Measurements from ENCODE around the gene CNIH4. TPM values are rescaled to one million over a fixed set of nuclear protein-coding genes. Genes with fewer than 3 reads are reported as not detected.
"Not testable (repeated sequence)": the region's sequence is repeated elsewhere in the genome, so short reads cannot be mapped to it uniquely, and the experiment has no call there.

The CNIH4 gene
- 10 to 100 TPM; 58.8 to 64.5 TPM for total RNA-seq

DNA sequence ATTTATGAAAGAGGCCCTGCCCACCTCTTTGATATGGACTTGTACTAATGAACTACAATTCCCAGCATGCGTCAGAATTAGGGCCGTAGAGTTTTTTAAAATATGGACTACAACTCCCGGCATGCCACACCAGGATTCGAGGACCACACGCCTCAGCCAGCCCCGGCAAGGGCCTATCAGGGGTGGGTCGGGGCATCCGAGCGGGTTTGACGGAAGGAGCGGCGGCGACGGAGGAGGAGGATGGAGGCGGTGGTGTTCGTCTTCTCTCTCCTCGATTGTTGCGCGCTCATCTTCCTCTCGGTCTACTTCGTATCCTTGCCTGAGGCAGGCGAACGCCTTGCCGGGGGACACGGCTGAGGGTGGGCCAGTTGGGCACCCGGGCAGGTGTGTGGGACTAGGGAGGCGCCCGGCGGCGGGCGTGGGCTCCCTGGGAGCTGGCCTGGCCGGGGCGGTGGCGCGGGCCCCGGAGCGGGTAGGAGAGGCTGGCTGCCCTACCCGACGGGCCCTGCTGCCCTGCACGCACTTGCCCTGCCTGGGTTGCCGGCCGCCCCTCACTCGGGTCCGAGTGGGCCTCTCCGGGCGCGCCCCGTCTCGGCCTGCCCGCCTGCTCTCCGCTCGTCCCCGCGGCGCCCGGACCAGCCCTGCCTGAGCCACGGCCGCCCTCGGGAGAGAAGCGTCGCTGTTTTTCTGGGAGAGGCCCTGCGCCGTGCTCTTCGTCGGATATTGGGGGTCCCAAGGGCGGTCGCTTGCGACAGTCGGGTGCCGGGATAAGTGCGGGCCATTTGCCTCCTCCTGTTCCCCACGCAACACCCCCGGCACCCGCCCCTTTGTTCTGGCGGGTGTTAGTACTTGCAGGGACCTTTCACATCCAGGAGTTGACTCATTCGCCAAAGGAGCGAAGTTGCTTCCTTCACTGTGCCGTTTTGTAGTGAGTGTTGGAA lies at the start of gene CNIH4:
TSS of gene CNIH4 (plus strand) at position 195 of the 941 bp plus-strand sequence. CDS start at position 241, 46 bp downstream.
- ChIA-PET CTCF (interaction anchor here (1.5 kb wide), 1 partner anchor 76 kb away, joined by 4 read pairs; no protein-coding TSS in a partner anchor), POLR2A (interaction anchor here (0.6 to 1.0 kb wide), 2 partner anchors 20 to 27 kb away, joined by 3 to 4 read pairs; no protein-coding TSS in a partner anchor)

GRCh38 chr1:224308064-224308463 lies 48.6 kb upstream of the CNIH4 start:
- ChIA-PET POLR2A (no interaction called here), CTCF (interaction anchor here (0.6 kb wide), 1 partner anchor 300 kb away, joined by 3 read pairs; no protein-coding TSS in a partner anchor)

- CTCF ChIA-PET, POLR2A ChIA-PET: not testable (repeated sequence)
Observed at GRCh38 chr1:224311503-224311902, 45.2 kb upstream of the CNIH4 start.

DNA sequence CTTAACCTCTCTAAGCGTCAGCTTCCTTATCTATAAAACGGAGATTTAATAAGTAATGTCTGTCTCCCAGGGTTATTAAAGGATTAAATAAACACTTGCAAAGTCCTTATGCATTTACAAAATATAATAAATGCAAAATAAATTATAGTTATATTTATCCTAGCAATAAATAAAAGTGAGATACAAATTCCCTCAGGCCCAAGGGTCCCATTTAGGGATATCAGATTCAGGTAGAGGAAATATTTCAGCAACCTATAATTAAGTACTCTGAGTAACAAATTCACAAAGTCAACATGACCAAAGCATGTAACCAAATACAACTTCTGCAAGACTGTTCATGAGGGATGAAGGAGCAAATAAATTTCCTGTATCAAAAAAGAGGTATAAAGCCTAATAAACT lies 44.7 kb upstream of the CNIH4 start:
- POLR2A ChIA-PET, result no interaction called here

GRCh38 chr1:224317383-224318045 lies 39.2 kb upstream of the CNIH4 start:
- ChIA-PET POLR2A (interaction anchor here (0.7 kb wide), 1 partner anchor 14 kb away, joined by 3 read pairs; no protein-coding TSS in a partner anchor), CTCF (no interaction called here)

More for the DNA sequence above, 44.7 kb upstream of the CNIH4 start:
- CTCF ChIA-PET, result no interaction called here

GRCh38 chr1:224321706-224322105 lies 35.0 kb upstream of the CNIH4 start:
- POLR2A ChIA-PET, result no interaction called here
- CTCF ChIA-PET, result no interaction called here

- ChIA-PET POLR2A (no interaction called here), CTCF (no interaction called here)
Observed at GRCh38 chr1:224325959-224326358, 30.7 kb upstream of the CNIH4 start.

DNA sequence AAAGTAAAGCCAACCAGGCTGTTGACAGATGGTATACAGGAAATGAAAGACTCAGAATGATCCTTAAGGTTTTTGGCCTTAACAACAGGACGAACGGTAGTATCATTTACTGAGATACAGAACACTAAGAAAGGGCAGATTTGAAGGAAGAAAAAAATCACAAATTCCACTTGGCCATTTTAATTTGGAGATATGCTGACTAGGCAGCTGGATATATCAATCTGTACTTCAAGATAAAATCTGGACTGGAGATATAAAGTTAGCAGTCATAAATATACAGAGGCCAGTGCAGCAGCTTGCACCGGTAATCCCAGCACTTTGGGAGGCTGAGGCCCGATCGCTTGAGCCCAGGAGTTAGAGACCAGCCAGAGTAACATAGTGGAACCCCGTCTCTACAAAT lies 28.0 kb upstream of the CNIH4 start:
- ChIA-PET CTCF (no interaction called here), POLR2A (no interaction called here)

DNA sequence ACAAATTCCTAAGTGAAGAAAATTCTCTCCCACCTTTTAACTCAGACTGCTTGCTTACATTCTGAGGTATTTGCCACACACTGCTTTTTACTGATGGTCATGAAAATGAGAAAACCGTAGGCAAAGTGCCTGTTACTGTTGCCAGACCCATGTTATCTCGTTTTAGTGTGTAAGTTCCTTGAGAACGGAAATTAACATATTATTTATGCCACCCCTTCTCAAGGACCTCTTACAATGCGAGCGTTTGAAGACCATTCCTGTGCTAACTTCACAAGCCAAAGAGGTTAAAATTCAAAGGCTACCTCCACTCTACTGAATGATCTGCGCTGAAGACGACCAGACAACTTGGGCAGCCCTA lies 27.2 kb upstream of the CNIH4 start:
- ChIA-PET CTCF (interaction anchor here (1.0 kb wide), 1 partner anchor 101 kb away, joined by 3 read pairs; no protein-coding TSS in a partner anchor), POLR2A (no interaction called here)

DNA sequence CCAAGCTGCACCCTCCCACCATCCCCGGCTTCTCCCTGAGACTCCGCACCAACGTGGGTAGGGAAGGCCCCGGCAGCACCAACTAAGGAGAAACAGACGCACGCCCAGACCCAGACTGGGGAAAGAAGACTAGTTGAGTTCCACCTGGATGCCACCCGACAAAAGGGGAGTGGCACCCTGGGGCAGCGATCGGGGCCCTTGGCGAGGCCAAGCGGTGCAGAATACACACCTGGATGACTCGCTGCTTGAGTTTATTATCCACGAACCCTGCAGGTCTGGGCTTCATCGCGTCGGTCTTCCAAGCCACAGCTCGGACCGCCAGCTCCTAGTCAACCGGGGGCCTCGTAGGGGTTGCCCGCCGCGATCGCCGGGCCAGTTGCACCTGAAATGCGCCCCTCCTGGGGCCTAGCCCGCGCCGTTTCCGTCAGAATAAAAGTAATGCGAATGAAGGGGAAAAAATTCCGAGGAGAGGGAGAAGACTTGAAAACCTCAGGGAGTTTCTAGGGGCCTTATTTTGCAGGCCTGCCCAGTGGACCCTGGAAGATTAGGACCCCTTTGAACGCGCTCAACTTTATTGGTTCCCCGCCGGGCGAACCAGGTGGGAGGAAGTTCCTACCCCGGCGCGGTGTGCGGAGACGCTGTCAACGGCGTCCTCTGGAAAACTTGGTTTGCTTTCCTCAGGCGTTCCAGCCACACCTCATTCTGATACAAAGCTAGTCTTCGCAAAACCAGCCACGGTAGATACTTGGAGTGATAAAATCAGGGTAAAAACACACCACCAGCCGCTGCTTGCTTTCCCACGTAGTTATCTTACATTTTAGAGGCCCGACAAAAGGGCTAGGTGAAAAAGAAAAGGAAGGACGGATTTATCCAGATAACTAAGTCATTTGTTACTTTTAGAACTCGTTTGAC lies 26.6 kb upstream of the CNIH4 start, which contains the start of gene NVL:
TSS of gene NVL (minus strand) at position 331 of the 912 bp plus-strand sequence. CDS start at position 286, 45 bp downstream.
- ChIA-PET POLR2A (no interaction called here), CTCF (interaction anchor here (1.0 kb wide), 1 partner anchor 100 kb away, joined by 3 read pairs; no protein-coding TSS in a partner anchor)

DNA sequence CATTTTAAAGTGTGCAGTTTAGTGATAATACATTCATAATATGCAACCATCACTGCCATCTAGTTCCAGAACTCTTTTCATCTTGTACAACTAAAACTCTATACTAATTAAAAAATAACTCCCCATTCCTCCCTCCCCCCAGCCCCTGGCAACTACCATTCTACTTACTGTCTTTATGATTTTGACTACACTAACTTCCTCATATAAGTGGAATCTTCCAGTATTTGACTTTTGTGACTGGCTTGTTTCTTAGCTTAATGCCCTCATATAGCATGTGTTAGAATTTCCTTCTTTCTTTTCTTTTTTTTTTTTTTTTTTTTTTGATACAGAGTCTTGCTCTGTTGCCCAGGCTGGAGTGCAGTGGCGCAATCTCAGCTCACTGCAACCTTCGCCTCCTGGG lies 25.4 kb upstream of the CNIH4 start:
- POLR2A ChIA-PET, result interaction anchor here (0.6 kb wide), 2 partner anchors 14 to 1767 kb away, joined by 3 read pairs; no protein-coding TSS in a partner anchor
- CTCF ChIA-PET, result interaction anchor here (1.0 kb wide), 1 partner anchor 14 kb away, joined by 3 read pairs; no protein-coding TSS in a partner anchor

DNA sequence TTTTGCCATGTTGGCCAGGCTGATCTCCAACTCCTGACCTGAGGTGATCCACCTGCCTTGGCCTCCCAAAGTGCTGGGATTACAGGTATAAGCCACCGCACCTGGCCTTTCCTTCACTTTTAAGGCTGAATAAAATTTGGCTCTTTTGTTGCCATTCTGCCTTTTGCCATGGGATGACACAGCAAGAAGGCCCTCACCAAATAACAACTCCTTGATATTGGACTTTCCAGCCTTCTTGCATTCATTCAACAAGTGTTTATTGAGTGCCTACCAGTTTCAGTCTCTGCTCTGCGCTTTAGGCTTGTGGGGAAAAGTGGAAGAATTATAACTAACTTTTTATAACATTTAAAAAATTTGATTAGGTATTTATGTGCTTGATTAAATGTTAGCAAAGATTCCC lies 24.9 kb upstream of the CNIH4 start:
- POLR2A ChIA-PET, result interaction anchor here (0.6 kb wide), 1 partner anchor 14 kb away, joined by 3 read pairs; no protein-coding TSS in a partner anchor
- CTCF ChIA-PET, result interaction anchor here (1.0 kb wide), 1 partner anchor 14 kb away, joined by 3 read pairs; no protein-coding TSS in a partner anchor

DNA sequence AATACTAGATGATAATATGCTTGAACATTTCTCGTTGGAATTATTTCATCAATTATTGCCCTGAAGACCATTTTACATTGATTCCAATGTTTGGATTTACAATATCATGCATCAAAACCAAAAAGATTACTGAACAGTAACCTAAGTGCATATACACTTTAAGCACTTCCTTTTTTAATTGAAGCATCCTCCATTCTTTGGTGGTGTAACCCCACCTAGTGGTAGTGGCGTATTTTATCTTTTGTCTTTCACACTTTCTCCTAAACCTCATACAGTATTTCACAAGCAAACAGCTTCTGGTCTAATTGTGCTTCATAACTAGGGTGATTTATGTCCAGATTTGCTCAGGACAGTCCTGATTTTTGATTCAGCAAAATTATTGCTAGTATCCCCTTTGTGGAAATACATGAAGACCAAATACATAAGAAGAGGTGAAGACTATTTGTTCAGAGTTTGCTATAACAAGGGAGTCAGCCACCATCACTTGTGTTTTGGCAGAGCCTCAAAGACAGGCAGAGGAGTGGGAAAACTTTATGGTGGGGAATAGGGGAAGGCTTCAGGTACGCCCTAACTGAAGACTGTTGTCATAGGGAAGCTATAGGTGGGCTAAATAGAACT lies 23.3 kb upstream of the CNIH4 start:
- ChIA-PET POLR2A (interaction anchor here (1.3 kb wide), 1 partner anchor 219 kb away, joined by 4 read pairs; no protein-coding TSS in a partner anchor), CTCF (no interaction called here)

- ChIA-PET CTCF (interaction anchor here (0.8 kb wide), 1 partner anchor 41 kb away, joined by 3 read pairs; no protein-coding TSS in a partner anchor), POLR2A (interaction anchor here (0.6 to 1.3 kb wide), 2 partner anchors 38 to 220 kb away, joined by 4 to 5 read pairs; no protein-coding TSS in a partner anchor)
Observed at GRCh38 chr1:224333939-224334786, 22.5 kb upstream of the CNIH4 start.

- CTCF ChIA-PET, result no interaction called here
- POLR2A ChIA-PET, result no interaction called here
Observed at GRCh38 chr1:224338150-224338838, 18.4 kb upstream of the CNIH4 start.

GRCh38 chr1:224339442-224340033 lies 17.1 kb upstream of the CNIH4 start:
- CTCF ChIA-PET, result no interaction called here
- POLR2A ChIA-PET, result no interaction called here

Measured in activated CD8-positive, alpha-beta memory T cell treated with anti-CD3 and anti-CD28 coated beads for 36 hours (primary cell).